Neuron (in vitro differentiated cells): ENCODE results near the gene SP2.

ENCODE experiments used
- H2AFZ ChIP-seq: one replicate; pipeline ENCODE4 v1.6.1; 2013; ENCODE audit warnings: low read depth, mild to moderate bottlenecking, inconsistent platforms, low read length, moderate library complexity
- H3K27me3 ChIP-seq: one replicate; pipeline ENCODE4 v1.6.1; 2013; ENCODE audit warnings: low read length; ENCODE audit not compliant: insufficient read depth
- H3K36me3 ChIP-seq: one replicate; pipeline ENCODE4 v1.6.1; 2013; ENCODE audit warnings: low read length; ENCODE audit not compliant: insufficient read depth
- H3K4me1 ChIP-seq: one replicate; pipeline ENCODE4 v1.6.1; 2013; ENCODE audit warnings: low read length; ENCODE audit not compliant: insufficient read depth
- H3K4me3 ChIP-seq: 2 replicates; pipeline ENCODE4 v1.5.1; 2013; ENCODE audit warnings: mild to moderate bottlenecking, low read length, moderate library complexity
- H3K9me3 ChIP-seq: one replicate; pipeline ENCODE4 v1.6.1; 2013; ENCODE audit warnings: low read length

The SP2 gene

GRCh38 chr17:47884905-47885730, 10.9 kb upstream of the SP2 start:
- Histone ChIP-seq H3K4me3 (no peak overlapping the region), H3K27me3 (peaks cover 32% of the 10 kb centered on the region), H3K4me1 (peaks cover 5% of the 10 kb centered on the region), H3K36me3 (no peaks in the 10 kb centered on the region), H3K9me3 (no peaks in the 10 kb centered on the region), H2AFZ (no peak overlapping the region)

DNA sequence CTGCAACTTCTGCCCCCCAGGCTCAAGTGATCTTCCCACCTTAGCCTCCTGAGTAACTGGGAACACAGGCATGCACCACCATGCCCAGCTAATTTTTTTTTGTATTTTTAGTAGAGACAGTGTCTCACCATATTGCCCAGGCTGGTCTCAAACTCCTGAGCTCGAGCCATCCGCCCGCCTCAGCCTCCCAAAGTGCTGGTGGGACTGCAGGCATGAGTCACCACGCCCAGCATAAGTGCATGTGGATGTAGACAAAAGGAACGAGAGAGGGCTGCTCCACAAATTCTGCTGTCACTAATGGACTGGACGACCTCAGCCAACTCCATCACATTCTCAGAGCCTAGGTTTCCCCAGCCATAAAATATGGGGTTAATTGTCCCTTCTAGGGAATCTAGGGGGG, 7.7 kb upstream of the SP2 start:
- H3K9me3 ChIP-seq, result no peaks in the 10 kb centered on the region
- no peaks in the 10 kb centered on the region for H3K36me3 ChIP-seq
- H3K27me3 ChIP-seq, result peaks cover 21% of the 10 kb centered on the region

GRCh38 chr17:47889734-47890529, 6.1 kb upstream of the SP2 start:
- Histone ChIP-seq H3K4me3 (no peak overlapping the region), H3K9me3 (no peaks in the 10 kb centered on the region), H3K27me3 (peaks cover 5% of the 10 kb centered on the region), H3K4me1 (peaks cover 10% of the 10 kb centered on the region), H3K36me3 (no peaks in the 10 kb centered on the region), H2AFZ (no peak overlapping the region)

More for the DNA sequence above, 7.7 kb upstream of the SP2 start:
- Histone ChIP-seq H3K4me3 (no peak overlapping the region), H3K4me1 (peaks cover 5% of the 10 kb centered on the region), H2AFZ (no peak overlapping the region)

- H3K9me3 ChIP-seq, result no peaks in the 10 kb centered on the region
- H3K4me3 ChIP-seq, result no peak overlapping the region
- no peak overlapping the region for H2AFZ ChIP-seq
- H3K4me1 ChIP-seq, result peaks cover 9% of the 10 kb centered on the region
- H3K27me3 ChIP-seq, result no peaks in the 10 kb centered on the region
- no peaks in the 10 kb centered on the region for H3K36me3 ChIP-seq
Observed at GRCh38 chr17:47891545-47892088, 4.4 kb upstream of the SP2 start.

- Histone ChIP-seq H2AFZ (peak overlapping the region; percentile 84), H3K4me1 (peaks cover 21% of the 10 kb centered on the region), H3K36me3 (peaks cover 6% of the 10 kb centered on the region), H3K27me3 (no peaks in the 10 kb centered on the region), H3K9me3 (no peaks in the 10 kb centered on the region), H3K4me3 (peak overlapping the region; percentile 86)
Observed at GRCh38 chr17:47894498-47895346, 1.3 kb upstream of the SP2 start.

- Histone ChIP-seq H3K36me3 (peaks cover 9% of the 10 kb centered on the region), H2AFZ (peak overlapping the region; percentile 84), H3K9me3 (no peaks in the 10 kb centered on the region), H3K27me3 (no peaks in the 10 kb centered on the region), H3K4me1 (peaks cover 21% of the 10 kb centered on the region), H3K4me3 (peak overlapping the region; percentile 86)
Observed at GRCh38 chr17:47895347-47895855, 635 bp upstream of the SP2 start.

- peak overlapping the region; percentile 60 for H2AFZ ChIP-seq
- peak overlapping the region; percentile 100 for H3K4me3 ChIP-seq
- H3K36me3 ChIP-seq, result peaks cover 9% of the 10 kb centered on the region
- H3K4me1 ChIP-seq, result peaks cover 26% of the 10 kb centered on the region
- no peaks in the 10 kb centered on the region for H3K27me3 ChIP-seq
- H3K9me3 ChIP-seq, result no peaks in the 10 kb centered on the region
Observed at GRCh38 chr17:47896672-47897490, 845 bp downstream of the SP2 start.

- Histone ChIP-seq H3K4me1 (peaks cover 33% of the 10 kb centered on the region), H3K36me3 (peaks cover 9% of the 10 kb centered on the region), H3K9me3 (no peaks in the 10 kb centered on the region), H3K27me3 (no peaks in the 10 kb centered on the region), H3K4me3 (peak overlapping the region; percentile 100), H2AFZ (no peak overlapping the region)
Observed at GRCh38 chr17:47897561-47897960, 1.5 kb downstream of the SP2 start.

- no peaks in the 10 kb centered on the region for H3K9me3 ChIP-seq
- no peak overlapping the region for H2AFZ ChIP-seq
- peaks cover 33% of the 10 kb centered on the region for H3K4me1 ChIP-seq
- H3K27me3 ChIP-seq, result no peaks in the 10 kb centered on the region
- H3K36me3 ChIP-seq, result peaks cover 9% of the 10 kb centered on the region
- H3K4me3 ChIP-seq, result no peak overlapping the region
Observed at GRCh38 chr17:47898241-47898640, 2.2 kb downstream of the SP2 start.

- H3K36me3 ChIP-seq, result peaks cover 15% of the 10 kb centered on the region
- H2AFZ ChIP-seq, result no peak overlapping the region
- no peaks in the 10 kb centered on the region for H3K9me3 ChIP-seq
Observed at GRCh38 chr17:47899643-47900042, 3.6 kb downstream of the SP2 start.

DNA sequence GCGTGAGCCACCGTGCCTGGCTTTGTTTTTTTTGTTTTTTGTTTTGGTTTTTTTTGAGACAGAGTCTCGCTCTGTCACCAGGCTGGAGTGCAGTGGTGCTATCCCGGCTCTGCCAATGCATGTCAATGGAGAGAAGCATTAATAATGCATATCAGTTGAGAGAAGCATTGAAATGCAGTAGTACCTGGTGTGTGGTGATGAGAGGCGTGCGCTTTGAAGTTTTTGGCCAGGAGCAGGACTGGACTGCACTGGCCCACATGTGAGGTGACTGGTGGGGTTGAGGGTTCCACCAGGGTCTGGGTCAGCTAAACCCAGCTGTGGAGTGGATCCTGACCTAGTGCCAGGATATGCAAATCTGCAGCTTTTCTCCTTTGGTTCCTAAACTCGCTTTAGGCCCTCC, 5.4 kb downstream of the SP2 start:
- Histone ChIP-seq H3K9me3 (no peaks in the 10 kb centered on the region), H2AFZ (no peak overlapping the region), H3K4me1 (peaks cover 25% of the 10 kb centered on the region)

More at GRCh38 chr17:47899643-47900042, 3.6 kb downstream of the SP2 start:
- H3K27me3 ChIP-seq, result no peaks in the 10 kb centered on the region
- peaks cover 31% of the 10 kb centered on the region for H3K4me1 ChIP-seq
- no peak overlapping the region for H3K4me3 ChIP-seq

More for the DNA sequence above, 5.4 kb downstream of the SP2 start:
- no peaks in the 10 kb centered on the region for H3K27me3 ChIP-seq
- peaks cover 23% of the 10 kb centered on the region for H3K36me3 ChIP-seq
- no peak overlapping the region for H3K4me3 ChIP-seq
